Stimulated activated CD4-positive, alpha-beta T cell treated with anti-CD3 and anti-CD28 coated beads, TNF-alpha, amount 100 ng/mL, for 4 hours (primary cell): ENCODE measurements around the gene GPC3.
"Not testable (repeated sequence)": the region's sequence is repeated elsewhere in the genome, so short reads cannot be mapped to it uniquely, and the experiment has no call there.

Experiments used
- DNase-seq, 3 experiments: peaks; one replicate each; pipeline ENCODE4 v3.0.0-alpha.2; 2020; ENCODE audit warnings: low read depth in 3 of 3

GPC3 gene

DNA sequence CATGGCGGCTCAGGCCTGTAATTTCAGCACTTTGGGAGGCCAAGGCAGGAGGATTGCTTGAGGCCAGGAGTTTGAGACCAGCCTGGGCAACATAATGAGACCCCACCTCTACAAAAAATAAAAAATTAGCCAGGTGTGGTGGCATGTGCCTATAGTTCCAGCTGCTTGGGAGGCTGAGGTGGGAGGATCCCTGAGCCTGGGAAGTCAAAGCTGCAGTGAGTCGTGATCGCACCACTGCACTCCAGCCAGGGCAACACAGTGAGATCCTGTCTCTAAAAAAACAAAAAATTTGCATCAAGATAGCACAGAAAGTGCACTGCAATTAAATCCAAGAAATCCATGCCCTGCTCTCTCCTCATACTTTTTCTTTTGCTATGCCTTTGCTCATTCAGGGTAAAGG lies 458.6 kb downstream of the GPC3 start:
- DNase-seq, result not testable (repeated sequence)

DNA sequence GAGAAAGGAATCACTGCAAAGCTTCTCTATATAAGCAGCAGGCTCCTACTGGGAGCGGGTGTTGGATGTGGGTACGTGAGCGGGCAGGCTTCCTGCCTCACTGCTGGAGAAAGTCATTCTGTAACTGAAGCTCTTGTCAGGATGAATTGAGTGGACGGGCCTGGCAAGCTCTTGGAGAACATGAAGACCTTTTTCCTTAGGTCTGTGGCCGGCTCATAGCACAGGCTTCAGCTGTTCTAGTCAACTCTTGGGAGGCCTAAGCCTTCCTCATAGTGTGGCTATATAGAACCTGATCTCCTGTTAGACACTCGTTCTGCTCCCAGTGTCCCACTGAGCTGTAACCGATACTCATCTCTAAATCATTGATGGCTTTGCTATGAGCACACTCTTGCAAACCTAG lies 461.9 kb downstream of the GPC3 start:
- DNase-seq, result no peak

DNA sequence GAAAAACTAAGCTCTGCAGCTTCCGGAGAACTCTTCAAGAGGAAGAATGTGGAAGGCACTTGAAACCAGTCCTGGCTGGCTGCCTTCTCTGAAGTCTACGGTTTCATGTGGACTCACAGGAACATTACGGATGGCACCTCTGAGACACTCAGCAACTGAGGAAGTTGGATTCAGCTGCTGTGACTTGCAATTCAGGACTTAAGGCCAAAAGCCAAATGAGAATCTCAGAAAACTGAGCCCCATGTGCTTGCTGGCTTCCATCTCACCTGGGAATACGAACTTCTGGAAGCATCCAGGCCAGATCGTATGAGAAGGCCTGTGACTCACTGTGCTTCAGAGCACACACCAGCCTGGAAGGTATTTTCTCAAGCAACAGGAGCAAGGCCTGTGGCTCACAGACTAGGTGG lies 462.3 kb downstream of the GPC3 start:
- no peak for DNase-seq

DNA sequence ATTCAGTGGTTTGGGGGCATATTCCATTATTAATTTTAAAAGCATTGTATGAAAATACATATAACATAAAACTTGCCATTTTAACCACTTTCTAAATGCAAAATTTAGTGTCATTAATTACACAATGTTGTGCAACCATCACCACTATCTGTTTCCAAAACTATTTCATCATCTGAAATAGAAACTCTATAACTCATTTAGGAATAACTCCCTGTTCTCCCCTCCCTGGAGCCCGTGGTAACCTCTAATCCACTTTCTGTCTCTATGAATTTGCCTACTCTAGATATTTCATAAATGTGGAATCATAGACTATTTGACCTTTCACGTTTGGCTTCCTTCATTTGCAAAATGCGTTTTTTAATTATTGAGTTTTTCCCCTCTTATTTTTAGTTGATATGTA lies 468.7 kb downstream of the GPC3 start:
- DNase-seq, result no peak

DNA sequence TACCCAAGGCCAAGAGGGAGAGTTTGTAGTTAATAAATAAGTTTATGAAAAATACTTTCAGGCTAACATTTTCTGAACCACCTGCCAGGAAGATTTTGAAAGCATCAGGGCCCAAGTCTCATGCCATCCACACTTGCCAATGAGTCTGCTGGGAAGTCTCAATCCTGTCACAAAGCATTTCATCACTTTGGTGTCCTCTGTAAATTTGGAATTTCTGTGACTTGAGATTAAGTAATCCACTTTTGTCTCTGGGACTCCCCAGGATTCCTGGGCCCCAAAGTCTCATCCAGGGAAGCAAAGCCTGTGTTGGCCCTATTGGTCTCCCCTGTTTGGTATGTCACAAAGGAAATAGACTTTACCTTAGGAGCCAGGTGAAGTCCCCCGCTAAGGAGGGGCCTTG lies 470.9 kb downstream of the GPC3 start:
- DNase-seq, result no peak

DNA sequence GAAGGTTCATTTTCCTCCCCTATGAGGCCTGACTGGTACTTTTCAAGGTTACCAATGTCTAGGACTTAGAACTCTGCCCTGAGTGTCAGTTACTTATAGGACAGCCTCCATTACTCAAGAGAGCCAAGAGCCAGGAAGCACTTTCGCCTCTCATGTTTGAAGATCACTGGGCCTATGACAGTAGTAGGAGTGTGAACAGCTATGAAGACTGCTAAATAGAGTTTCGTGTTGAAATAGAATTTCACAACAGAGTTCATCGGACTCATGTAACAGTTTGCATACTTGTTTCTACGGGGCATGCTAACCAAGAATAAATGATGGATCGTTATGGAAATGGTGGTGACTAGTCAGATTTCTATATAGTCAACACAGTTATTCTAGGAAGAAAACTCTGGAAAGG lies 472.3 kb downstream of the GPC3 start:
- DNase-seq, result no peak

DNA sequence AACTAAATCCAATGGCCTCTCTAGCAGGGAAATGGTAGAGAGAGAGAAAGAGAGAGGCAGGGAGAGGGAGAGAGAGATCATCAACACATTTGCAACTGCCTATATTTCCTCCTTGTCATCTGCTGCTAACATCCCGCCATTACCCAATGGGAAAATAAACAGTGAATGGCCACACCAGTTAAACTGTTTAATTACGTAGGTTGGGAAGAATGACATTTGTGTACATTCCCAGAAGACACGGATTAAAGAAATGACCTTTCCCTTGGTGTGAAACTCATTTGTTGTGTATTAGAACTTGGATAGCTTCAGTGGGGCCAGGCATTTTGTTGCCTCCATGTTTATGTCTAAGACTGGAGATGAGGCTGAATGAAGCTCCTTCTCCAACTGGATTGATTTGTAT lies 474.4 kb downstream of the GPC3 start:
- no peak for DNase-seq

DNA sequence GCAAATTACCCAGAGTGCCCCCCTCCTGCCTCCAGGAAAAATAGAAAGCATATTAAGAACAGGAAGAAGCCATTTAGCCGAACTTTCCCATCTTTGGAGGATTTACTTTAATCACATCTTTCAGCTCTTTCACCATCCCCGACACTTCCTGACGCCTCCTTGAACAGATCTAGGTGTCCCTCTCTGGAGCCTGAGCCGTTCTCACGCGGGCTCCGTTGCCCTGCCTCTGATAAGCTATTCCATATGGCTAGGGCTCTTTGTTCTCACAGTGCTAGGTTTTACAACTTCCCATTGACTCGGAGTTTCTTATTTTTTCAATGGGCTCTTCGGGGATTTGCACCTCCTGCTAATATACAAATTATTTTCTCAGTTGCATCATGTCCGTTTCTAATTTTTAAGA lies 488.0 kb downstream of the GPC3 start:
- DNase-seq, result no peak

DNA sequence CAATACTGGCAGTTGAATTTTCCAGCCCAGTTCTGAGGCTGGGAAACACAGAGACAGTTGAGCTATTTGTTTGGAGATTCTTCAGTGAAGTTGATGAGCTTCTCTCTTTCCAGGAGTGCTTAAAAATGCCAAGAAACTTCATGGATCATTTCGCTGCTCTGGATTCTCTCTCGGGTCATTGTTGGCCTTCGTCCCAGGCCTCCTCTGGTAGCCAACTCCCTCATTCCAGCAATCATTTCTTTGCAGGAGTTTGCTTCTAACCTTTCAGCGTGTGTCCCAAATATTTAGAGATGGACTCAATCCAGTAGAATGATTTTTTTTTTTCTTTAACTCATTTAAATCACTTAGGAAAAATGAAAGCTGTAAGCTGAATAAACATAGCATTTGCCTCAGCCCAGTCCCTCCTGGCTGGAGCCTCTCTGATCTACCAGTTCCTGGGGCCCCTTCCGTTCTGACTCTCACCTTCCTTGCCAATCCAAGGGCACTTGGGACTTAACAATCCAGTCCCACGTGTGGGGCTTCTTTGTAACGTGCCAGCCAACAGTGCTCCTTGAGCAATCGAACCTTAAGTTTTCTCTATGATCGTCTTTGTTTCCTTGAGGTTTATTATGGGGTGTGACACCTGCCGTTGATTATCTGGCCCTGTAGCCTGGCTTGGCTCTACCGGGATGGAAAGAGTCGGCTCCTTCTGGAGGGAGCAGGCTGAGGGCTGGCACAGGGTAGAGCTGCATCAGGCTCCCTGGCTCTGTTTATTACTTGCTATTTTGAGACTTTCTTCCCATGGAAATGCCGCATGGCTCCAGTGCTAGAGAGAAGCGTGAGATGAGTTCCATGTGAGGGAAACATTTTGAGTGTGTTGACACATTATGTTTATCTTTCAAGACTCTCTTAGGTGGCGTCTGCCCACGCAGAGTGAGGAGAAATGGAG lies 489.7 kb downstream of the GPC3 start:
- DNase-seq, result no peak

DNA sequence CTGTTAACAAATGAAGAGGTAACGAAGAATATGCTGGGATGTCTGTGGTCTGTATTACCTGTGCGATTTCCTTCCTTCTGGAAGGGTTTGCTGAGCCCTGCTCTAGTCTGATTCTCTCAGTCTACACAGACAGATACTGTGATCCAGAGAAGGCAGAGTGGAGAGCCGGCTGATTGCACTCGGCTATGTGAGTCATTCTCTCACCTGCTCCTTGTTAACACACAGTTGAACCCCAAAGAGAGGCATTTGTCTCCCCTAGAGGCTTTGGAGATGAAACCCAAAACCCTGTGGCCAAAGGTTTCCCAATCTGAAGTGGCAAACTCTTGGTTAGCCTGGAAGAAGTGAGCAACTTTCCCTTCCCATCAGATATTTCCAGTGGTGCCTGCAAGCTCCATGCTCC lies 492.0 kb downstream of the GPC3 start:
- no peak for DNase-seq

DNA sequence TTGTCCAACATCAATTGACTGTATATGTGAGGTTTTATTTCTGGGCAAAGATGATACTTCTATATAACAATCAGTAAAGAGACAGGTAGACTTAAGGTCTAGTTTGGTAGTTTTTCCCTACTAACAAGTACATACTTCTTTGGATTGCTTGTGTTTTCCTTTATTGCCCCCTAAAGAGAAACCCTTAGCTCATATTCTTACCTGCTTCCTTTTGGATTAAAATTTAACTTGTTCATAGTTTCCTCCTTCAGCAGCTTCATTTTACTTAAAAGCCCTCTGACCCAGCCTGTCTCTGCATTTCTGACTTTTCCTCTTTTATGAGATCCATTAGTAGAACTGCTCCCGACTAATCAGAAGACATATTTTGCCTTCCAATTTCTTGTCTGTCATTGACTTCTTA lies 494.4 kb downstream of the GPC3 start:
- no peak for DNase-seq
